ENCODE measurements around the gene GPR142. TPM values are rescaled to one million over a fixed set of nuclear protein-coding genes. Genes with fewer than 3 reads are reported as not detected.

Gene GPR142
- total and polyA plus RNA-seq, 2 of the 8 experiments (the other 6 are each of a cell fraction or from before 2014, with no cell fraction given): 0.05 TPM; not detected in 1

- no peak for FAIRE-seq
- no peaks in the 10 kb centered on the region for H3K79me1 ChIP-seq (ENCODE audit: low read depth, low read length)
These were observed 52.7 kb downstream of the GPR142 start for GRCh38 chr17:74419928-74420411.

More at GRCh38 chr17:74419928-74420411, 52.7 kb downstream of the GPR142 start:
- Histone ChIP-seq H3K56ac (replicated peaks; ENCODE audit: insufficient read length, low read depth, low read length) (no peak overlapping the region), H2BK20ac (ENCODE audit: low read length) (no peak overlapping the region), H3K23ac (ENCODE audit: insufficient read length) (no peak overlapping the region), H4K20me1 (replicated peaks in 1 of 2; ENCODE audit: control insufficient read depth in 1 of 2, insufficient read depth in 2 of 2, low read length in 2 of 2) (no peaks in the 10 kb centered on the region), H3K23me2 (ENCODE audit: low read depth, low read length) (no peaks in the 10 kb centered on the region; the same call in 1 of the 2 replicates), H3K27ac (ENCODE audit: low read depth, low read length) (no peak overlapping the region), H2BK120ac (replicated peaks; ENCODE audit: low read depth, low read length) (no peak overlapping the region), H3K14ac (ENCODE audit: insufficient read length) (no peak overlapping the region), H3K4me2 (ENCODE audit: insufficient read depth in 1 of 2, low read depth in 2 of 2, low read length in 2 of 2) (no peak overlapping the region), H3K9ac (replicated peaks in 1 of 4; ENCODE audit: extremely low read depth in 1 of 4, low read depth in 3 of 4, low read length in 3 of 4) (no peak overlapping the region), H3K18ac (ENCODE audit: extremely low read depth, low read length) (no peak overlapping the region), H4K91ac (replicated peaks; ENCODE audit: insufficient read length, low read length) (no peak overlapping the region), H3K4me1 (replicated peaks in 1 of 4; ENCODE audit: control insufficient read depth in 3 of 4, insufficient read depth in 4 of 4, low read length in 3 of 4) (peaks cover 0 to 4% (median 0%) of the 10 kb centered on the region in 4 experiments; a peak in 2 of 7 replicates), H2BK5ac (ENCODE audit: low read depth, low read length) (no peak overlapping the region), H2BK12ac (ENCODE audit: low read depth, low read length) (no peak overlapping the region), H4K5ac (ENCODE audit: insufficient read length, low read depth, low read length) (no peak overlapping the region), H2BK15ac (ENCODE audit: low read length) (no peak overlapping the region), H4K8ac (ENCODE audit: extremely low read depth, insufficient read depth, low read length) (no peak overlapping the region), H2AFZ (ENCODE audit: low read length) (no peak overlapping the region), H2AK5ac (ENCODE audit: low read depth, low read length) (no peak overlapping the region), H3K9me3 (ENCODE audit: insufficient read depth in 2 of 2, low read depth in 1 of 2, low read length in 1 of 2) (no peaks in the 10 kb centered on the region), H3K4ac (replicated peaks; ENCODE audit: insufficient read length, low read depth, low read length) (no peak overlapping the region), H3K79me2 (ENCODE audit: control insufficient read depth in 1 of 2, insufficient read depth in 2 of 2, low read length in 2 of 2) (no peaks in the 10 kb centered on the region), H3K27me3 (replicated peaks in 1 of 4; ENCODE audit: control insufficient read depth in 3 of 4, extremely low read depth in 1 of 4, insufficient read depth in 3 of 4, low read length in 3 of 4) (no peaks in the 10 kb centered on the region), H3K4me3 (ENCODE audit: extremely low read depth in 1 of 4, insufficient read depth in 2 of 4, low read depth in 3 of 4, low read length in 4 of 4) (no peak overlapping the region), H3K36me3 (ENCODE audit: control insufficient read depth in 2 of 4, insufficient read depth in 4 of 4, low read length in 3 of 4) (no peaks in the 10 kb centered on the region)
- ChIA-PET CTCF (ENCODE audit: partially characterized antibody) (interaction anchor here (3.1 kb wide), 1 partner anchor 38 kb away, joined by 10 read pairs; no protein-coding TSS in a partner anchor), POLR2A (ENCODE audit: partially characterized antibody) (interaction anchor here (1.1 to 2.3 kb wide), 3 partner anchors 10 to 33 kb away, joined by 3 to 8 read pairs (median 4); no protein-coding TSS in a partner anchor)
- TF ChIP-seq YY1 (IDR thresholded peaks at IDR 0.05; ENCODE audit: low read depth, low read length) (no peak), SRF (IDR thresholded peaks at IDR 0.05; ENCODE audit: low read depth, low read length) (no peak), RFX5 (IDR thresholded peaks at IDR 0.05; ENCODE audit: borderline replicate concordance, low read depth, low read length) (no peak), BCL11A (IDR thresholded peaks at IDR 0.05; ENCODE audit: low read depth in 2 of 2, low read length in 2 of 2) (no peak), GABPA (IDR thresholded peaks at IDR 0.05; ENCODE audit: borderline replicate concordance, insufficient read depth, low read length) (no peak), JUND (IDR thresholded peaks at IDR 0.05; ENCODE audit: low read length) (no peak)
- DNase-seq (ENCODE audit: low read depth in 1 of 2, low spot score in 2 of 2): no peak
- 87% methylated on average over 10 of the region's 10 CpGs; no CpG with 5 or more reads in 1 of the 2 experiments for WGBS, 2 experiments (ENCODE audit: extremely low coverage in 1 of 2, insufficient coverage in 1 of 2, insufficient read length in 1 of 2, insufficient replicate concordance in 2 of 2, low coverage in 1 of 2, low lambda C conversion rate in 2 of 2, missing lambda C conversion rate in 1 of 2)

All from H1 (cell line).